NCI-H1092 treated with DMSO at 0.1 percent for 48 hours (cell line): Measurements from ENCODE around the gene DLST.
A peak's percentile ranks its signal among the peaks of the same experiment; 100 is the strongest.

Experiments used
- DNase-seq: peaks from one replicate; lab custom pipeline; 2025; lab: John Stamatoyannopoulos, UW

Gene DLST

GRCh38 chr14:74881431-74882102 lies at the start of gene DLST:
Gene DLST, plus strand, starts transcription at chr14:74881916. Its CDS starts 38 bp downstream, at chr14:74881954.
- peak; percentile 82 for DNase-seq

DNA sequence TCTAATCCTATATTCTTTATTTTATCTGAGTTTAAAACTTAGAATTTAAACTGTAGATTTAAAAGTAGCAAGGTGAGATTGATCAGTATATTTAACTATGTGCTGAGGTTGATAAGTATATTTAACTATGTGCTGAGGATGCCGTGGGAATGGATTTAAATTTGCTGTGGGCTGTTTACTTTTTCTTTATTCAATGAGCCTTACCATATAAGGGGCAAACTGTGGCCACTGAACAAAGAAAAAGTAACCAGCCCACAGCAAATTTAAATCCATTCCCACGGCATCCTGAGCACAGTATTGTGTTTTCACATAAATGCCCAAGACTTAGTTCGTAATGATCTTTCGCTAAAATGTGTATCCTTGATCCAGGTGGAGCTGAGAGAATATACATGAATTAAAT lies 48.9 kb upstream of the DLST start:
- no peak for DNase-seq

GRCh38 chr14:74834692-74835392 lies 46.9 kb upstream of the DLST start:
- DNase-seq: no peak

- no peak for DNase-seq
These were observed 46.0 kb upstream of the DLST start for GRCh38 chr14:74835645-74836250.

GRCh38 chr14:74836251-74836960 lies 45.3 kb upstream of the DLST start:
- no peak for DNase-seq

DNA sequence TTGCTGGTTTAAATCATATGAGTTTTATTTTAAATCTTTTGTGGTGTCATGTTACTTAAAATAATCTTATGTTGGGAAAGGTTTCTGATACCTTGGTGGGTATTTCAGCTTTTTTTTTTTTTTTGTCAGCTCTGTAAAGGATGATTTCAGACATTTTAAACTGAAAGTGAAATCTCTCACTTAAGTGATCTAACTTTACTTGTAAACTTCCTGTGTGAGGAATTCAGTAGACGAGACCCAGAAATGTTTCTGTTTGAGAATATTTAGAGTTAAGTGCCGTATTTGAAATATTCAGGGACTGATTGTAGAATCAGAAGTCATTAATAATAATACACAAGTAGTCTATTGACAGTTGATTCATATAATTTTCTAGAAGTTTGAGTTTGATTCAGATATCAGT lies 43.5 kb upstream of the DLST start:
- DNase-seq: no peak

DNA sequence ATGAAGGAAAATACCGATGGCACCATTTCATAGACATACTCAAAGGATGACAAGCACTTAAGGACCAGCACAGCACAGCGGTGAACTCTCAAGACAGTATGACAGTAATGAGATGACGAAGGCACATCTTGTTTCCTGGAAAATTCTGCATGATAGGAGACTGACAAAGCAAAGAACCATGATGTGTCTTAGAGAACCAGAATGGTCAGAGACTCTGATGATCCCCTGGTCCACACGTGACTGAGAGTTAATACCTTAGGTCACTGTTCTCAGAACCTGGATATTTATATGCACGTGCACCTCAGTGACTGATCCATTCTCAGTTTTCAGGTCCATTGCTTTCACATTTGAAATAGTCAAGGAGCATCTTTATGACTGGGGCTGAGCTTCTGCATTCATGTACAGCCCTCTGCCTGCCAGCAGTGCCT lies 41.1 kb upstream of the DLST start:
- DNase-seq: no peak

GRCh38 chr14:74841230-74842207 lies 40.2 kb upstream of the DLST start:
- no peak for DNase-seq

DNA sequence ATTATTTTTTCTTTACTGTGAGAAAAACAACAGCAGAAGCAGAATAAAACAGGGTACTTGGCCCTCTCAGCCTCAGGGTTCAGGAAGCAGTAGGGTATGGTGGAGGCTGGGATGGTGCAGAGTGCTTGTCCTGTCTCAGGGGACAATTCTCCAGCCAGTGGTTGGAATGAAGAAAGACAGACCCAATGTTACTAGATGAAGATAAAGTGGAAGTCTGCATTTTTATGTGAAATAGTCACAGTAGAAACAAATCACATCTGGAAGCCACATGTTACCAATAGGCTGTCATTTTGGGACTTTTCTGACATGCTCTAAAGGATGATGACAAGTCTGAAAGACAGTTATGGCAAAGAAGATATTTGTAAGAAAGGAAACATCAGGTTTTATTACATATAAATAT lies 38.1 kb upstream of the DLST start:
- no peak for DNase-seq

GRCh38 chr14:74846168-74846567 lies 35.5 kb upstream of the DLST start:
- DNase-seq: no peak

DNA sequence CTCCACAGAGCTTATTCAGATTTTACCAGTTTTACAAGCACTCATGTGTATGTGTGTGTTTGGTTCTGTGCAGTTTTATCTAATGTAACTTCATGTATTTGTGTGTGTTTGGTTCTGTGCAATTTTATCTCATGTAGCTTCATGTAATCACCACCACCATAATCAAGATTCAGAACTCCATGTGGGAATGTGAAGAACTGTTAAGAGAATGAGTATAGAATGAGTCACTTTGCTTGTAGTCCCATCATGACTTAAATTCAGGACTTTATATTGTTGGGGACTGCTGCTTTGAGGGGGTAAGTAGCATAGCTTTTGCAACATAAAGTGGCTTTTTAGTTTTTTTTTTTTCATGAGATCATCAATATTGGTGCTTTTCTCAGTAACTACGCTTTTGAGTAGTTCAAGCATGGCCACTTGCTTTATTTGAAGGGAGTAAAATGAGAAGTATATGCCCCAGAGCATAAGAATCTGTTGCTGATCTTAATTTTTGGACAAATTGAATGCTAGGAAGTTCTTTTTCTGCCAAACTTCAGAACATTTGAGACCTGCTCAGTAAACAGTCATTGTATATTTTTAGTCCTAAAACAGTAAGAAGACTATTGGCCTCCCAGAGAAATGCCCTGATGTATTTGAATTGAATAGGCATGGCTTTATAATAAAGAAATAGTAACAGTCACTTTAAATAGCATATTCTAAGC lies 34.6 kb upstream of the DLST start:
- DNase-seq: no peak

DNA sequence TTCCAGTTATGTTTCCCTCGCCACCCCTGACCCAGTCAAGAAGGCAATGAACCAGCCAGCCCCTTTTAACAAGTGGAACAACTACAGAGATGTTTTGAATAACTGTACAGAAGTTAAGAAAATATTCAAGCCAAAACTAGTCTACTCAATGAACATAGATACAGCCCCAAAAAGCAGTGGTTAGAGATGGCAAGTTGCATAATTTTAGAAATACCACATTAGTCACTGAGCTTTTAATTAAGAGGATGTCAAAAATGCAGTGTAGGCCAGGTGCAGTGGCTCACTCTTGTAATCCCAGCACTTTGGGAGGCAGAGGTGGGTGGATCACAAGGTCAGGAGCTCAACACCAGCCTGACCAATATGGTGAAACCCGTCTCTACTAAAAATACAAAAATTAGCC lies 32.9 kb upstream of the DLST start:
- no peak for DNase-seq

GRCh38 chr14:74852922-74853530 lies 28.7 kb upstream of the DLST start:
- DNase-seq: no peak

- DNase-seq: no peak
These were observed 28.1 kb upstream of the DLST start for GRCh38 chr14:74853581-74853980.

DNA sequence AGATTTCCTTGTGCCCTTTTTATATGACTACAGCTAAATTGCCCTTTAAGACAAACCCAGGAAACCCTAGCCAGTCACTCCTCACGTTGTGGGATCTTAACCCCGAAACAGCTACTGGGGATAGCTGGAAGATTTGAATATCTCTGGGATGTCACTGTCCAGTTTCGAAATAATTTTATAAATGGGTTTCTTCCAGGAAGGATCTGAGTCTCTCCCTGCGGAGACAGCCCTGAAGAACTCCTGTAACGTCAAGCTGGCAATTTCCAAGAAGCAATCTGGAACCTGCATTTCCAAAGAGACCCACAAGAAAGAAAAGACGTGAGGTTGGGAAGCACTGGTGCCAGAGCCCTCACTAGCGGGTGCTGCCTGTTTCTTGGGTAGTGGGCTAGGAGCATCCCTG lies 26.7 kb upstream of the DLST start:
- no peak for DNase-seq

DNA sequence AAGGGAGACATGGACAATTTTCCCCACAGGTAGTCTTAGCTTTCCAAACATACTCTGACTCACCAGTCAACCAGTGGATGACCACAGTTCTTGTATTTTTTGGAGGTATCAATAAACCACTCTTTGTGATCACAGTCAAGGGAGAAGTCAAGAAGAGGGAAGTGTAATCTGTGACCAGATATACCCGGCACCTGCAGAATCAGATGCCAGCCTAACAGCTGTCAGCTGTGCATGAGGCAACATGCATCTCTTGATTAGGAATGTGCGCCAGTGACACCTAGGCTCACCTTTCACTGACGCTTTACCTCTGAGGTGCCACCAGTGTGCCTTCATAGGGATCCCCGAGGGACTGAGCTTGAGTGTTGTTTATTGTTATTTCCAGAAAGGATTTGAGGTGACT lies 25.8 kb upstream of the DLST start:
- no peak for DNase-seq

DNA sequence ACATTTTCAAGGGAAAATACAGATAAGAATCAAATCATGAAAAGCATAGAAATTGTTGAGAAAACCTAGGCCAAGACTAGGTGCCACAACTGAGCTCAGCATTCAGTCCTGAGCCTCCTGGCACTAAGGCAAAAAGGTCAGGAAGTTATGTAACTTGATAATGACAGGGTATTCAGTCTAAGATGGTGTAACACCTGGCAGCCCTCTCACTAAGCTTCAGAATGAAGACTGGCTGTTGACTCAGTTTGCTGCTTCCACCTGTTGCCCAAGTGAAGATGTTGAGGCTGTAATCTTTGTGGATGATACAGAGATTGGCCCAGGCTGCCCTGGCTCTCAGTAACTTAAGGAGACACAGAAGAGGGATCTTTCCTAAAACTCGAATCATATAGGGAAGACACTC lies 25.4 kb upstream of the DLST start:
- no peak for DNase-seq

GRCh38 chr14:74858022-74858421 lies 23.7 kb upstream of the DLST start:
- DNase-seq: no peak

GRCh38 chr14:74859757-74860552 lies 21.8 kb upstream of the DLST start:
- DNase-seq: no peak
